Mucosa of gallbladder (tissue), 1 donor: ENCODE data around the gene SREBF1. TPM values are rescaled to one million over a fixed set of nuclear protein-coding genes. Genes with fewer than 3 reads are reported as not detected.
A peak's percentile ranks its signal among the peaks of the same experiment; 100 is the strongest.

Source experiments
- DNase-seq: peaks from one replicate; pipeline ENCODE4 v3.0.0-alpha.2; 2020; ENCODE audit warnings: low spot score
- total RNA-seq: library from RNA; stranded (reverse); gene quantifications from one replicate; pipeline ENCODE4 v1.2.1, GENCODE V29; 2021
- donor health status: DM: no; HTN: no; CAD: no.

The SREBF1 gene
- total RNA-seq, 1 donor from 2014 or later = 129 TPM

- peak; percentile 71 for DNase-seq
Observed at GRCh38 chr17:17859909-17860765, 23.4 kb upstream of the SREBF1 start.

DNA sequence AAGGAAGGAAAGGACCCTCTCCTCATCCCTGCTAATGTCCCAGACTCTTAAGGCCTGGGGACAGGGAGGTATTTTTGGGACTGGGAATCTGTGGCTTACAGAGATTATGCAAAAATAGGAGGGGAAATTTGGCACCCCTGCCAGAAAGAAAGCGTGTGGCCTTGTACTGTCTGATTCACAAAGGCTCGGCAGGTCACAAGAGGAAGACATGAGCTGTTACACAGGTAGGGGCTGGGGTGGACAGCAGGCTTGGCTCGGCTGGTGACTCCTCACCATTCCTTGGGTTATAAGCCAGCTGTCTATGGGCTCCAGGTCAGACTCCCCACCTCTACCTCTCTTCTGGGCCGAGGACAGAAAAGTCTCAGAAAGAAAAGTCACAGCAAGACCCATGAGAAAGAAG, 20.7 kb upstream of the SREBF1 start:
- DNase-seq = no peak

GRCh38 chr17:17856386-17856785, 19.6 kb upstream of the SREBF1 start:
- DNase-seq = no peak

DNA sequence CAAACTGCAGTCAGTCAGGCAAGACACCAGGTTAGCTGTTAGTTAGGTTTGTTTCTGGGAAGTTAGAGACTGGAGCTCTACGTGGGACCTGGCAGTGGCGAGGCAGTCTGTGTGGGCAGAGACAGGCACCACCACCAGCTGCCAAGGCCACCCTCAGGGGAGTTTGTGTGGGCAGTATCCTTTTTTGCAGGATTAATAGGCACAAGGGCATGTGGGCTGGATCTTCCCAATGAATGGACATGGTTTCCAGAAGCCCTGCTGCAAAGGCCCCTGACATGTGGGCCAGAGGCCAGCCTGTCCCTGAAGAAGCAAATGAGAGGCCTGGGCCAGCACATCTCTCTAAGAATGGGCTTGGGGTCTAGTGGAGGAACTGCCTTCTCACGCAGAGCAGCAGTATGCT, 19.2 kb upstream of the SREBF1 start:
- DNase-seq = no peak

GRCh38 chr17:17853811-17854447, 17.1 kb upstream of the SREBF1 start:
- no peak for DNase-seq

GRCh38 chr17:17852930-17853329, 16.1 kb upstream of the SREBF1 start:
- DNase-seq = no peak

- no peak for DNase-seq
Observed at GRCh38 chr17:17851103-17852002, 14.6 kb upstream of the SREBF1 start.

DNA sequence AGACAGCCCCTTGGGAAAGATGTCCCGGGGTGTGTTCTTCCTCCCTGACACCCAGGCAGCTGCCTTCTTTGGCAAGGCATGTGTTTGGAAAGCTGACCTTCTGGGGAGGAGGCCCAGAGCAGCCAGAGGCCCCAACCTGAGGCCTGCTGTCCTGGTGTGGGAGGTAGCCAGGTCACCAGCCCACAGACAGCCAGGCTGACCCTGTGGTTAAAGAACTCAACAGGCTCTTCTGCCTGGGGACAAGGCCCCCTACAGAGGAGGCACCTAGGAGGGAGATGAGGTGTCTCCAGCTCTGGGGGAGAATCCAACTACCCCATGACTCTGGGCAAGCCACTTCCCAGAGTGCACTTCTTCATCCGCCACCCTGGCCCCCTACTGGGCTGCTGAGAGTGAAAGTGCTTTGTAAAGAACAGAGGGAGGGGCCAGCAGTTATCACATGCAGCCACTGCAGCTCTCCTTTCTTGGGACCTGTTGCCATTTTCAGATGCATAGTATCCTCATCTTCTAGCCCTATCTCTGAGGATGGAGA, 13.1 kb upstream of the SREBF1 start:
- peak; percentile 58 for DNase-seq

DNA sequence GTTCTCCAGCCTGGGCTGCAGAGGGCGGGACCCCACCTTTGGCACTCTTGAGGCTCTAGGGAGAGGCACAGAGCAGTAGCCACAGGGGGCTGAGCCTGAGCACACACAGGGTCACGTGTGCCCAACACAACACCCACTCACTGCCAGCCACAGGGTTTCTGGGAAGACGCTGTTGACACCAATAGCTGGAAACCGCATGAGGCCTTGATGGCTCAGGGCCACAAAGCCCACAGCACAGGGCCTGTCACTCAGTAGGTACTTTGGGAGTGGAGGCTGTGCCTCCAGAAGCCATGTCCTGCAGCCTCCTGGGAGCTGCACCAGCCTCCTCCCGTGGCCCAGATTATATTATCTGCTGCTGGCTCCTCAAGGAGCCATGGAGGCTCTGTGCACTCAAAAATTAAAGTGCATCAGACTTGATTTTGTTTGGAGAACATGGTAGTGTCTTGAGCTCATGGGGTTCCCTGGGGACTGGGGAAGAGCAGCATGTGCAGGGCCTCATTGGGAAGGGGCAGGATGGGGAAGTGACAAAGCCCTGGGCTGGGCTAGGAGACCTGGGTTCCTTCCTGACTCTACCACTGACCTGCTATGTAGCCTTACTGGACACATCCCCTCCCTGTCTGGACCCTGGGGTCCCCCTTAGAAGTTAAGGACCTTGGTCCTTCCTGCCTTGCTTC, 12.5 kb upstream of the SREBF1 start:
- peak; percentile 67 for DNase-seq

DNA sequence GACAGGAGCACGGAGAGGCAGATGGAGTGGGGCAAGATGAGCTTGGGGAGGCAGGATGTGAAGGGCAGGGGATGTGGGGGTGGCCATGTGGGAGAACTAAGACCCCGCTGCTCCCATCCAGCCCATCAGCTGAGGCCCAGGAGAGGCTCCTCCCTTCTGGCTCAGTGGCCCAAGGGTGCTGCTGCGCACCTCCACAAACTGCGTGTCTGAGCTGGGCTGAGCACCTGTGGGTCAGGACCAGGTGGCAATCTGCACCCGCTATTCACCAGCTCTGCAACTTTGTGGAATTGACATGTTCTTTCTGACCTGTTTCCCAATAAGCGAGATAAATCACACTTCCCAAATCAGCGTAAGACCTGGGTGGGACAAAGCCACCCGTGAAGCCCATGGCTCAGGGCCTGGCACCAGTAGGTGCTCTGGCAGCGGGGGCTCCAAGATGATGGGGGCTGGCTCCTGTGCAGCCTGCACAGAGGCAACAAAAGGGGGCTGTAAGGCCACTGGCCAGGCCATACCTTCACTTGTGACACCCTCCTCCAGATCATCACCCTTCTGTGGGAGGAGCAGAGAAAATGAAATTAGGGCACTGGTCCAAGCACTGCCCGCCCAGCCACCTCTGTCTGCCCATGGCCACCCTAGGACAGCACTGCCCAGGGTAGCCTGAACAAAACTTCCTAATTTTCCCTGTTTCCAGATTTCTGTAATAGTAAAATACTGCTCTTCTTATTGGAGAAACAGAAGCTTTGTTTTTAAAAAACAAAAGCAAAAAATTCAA, 11.7 kb upstream of the SREBF1 start:
- no peak for DNase-seq

GRCh38 chr17:17847726-17848125, 10.9 kb upstream of the SREBF1 start:
- DNase-seq = no peak

DNA sequence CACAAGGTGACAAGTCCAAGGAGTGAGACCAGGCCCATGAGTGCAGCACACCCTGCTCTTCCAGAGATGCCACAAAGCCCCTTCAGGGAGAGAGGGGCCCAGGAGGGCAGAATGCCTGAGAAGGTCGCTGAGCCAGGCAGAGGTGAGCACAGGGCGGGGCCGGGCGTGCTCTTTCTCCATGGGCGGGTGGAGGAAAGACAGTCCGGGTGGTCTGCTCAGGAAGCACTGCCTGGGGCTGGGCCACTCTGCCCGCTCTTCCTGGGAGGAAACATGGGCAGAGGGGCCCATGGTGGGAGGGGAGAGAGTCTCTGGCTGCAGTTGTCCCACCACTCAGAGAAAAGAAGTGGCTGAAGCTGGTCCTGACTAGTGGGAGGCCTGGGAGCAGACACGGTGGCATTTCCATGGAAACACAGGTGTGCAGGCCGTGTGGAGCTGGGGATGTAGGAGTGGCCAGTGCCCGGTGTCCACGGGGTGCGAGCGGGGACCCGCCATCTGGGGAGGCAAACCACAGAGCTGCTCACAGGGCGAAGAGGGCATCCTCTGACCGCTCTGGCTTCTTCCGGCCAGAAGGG, 10.4 kb upstream of the SREBF1 start:
- no peak for DNase-seq

DNA sequence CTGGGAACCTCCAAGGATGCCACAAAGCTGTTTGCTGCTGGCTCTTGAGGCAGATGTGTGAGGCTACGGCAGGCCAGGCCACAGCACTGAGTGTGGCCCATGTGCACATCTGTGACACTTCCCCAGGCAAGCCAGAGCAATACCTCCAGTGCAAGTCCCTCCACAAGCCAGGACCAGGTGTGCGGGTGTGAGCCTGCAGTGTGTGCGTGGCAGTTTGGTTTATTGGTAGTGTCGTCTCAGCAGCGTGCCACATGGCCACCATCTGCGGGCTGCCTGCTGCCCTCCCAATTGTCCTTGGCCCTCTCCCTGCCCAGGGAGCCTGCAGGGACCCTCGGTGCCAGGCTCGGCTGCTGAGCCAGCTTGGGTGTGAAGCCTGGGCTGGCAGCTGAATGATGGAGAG, 9.9 kb upstream of the SREBF1 start:
- no peak for DNase-seq

DNA sequence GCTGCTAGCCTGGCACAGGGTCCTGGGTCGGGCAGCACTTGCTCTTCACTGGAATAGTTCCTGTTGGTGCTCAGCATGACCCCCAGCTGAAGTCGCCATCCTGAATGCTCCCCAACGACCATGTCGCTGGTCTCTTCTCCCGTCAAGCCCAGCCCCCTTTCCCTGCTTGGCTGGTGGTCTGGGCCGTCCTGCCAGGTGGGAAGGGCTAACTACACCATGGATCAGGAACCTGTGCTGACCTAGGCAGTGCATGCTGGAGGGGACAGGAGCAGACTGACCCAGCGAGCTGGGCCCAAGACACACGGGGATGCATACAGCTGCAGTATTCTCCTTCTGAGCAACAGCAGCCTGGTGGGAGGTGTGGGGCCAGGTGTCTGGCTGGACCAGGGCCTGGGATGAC, 9.2 kb upstream of the SREBF1 start:
- no peak for DNase-seq

DNA sequence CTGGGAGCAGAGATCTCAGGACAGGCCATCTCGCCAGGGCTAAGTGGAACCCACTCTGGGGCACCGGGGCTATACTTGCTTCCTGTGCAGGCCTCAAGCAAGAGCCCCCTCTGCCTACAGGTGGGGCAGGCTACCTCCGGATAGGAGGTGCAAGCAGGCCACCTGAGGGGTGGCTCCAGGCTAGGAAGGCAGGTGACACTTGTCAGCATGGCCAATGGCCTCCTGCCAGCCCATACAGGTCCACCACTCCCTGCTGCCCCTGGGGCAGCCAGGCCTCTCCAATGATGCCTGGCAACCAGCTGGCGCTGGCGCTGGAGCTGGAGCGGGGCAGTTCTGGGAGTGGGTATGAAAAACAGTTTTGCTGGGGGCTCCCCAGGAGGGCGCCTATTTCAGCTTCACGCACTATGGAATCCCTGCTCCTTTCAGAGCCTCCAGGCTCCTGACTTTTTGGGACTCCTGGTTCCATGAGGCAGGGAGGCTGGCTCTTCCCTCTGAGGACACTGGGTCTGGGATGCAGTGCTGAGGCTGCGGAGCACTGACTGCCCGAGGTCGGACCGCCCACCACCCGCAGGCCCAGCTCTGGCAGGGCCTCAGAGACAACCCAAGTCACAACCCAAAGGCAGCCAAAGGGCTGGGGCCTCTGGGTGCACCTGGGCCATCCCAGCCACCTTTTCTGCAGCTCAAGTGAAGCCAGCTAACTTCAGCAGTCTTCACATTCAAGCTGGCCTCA, 8.4 kb upstream of the SREBF1 start:
- DNase-seq = no peak

- no peak for DNase-seq
Observed at GRCh38 chr17:17844500-17844899, 7.7 kb upstream of the SREBF1 start.

DNA sequence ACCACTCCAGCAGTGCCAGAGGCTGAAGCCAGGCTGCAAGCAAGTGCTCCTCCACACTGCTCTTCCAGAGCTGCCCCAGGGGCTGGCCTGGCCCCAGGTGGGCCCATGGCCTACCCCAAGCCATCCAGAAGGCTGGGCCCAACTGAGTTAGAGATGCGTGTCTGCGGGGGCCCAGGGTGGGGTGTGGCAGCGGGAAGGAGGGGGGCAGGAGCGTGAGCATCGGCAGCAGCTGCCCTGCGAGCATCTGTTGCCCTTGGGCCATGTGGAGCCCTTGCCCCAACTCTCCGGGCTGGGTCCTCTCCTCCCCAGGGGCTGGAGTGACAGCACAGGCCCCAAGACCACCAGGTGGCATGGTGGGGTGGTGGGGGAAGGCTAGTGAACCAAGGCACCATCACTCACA, 7.3 kb upstream of the SREBF1 start:
- DNase-seq = no peak

DNA sequence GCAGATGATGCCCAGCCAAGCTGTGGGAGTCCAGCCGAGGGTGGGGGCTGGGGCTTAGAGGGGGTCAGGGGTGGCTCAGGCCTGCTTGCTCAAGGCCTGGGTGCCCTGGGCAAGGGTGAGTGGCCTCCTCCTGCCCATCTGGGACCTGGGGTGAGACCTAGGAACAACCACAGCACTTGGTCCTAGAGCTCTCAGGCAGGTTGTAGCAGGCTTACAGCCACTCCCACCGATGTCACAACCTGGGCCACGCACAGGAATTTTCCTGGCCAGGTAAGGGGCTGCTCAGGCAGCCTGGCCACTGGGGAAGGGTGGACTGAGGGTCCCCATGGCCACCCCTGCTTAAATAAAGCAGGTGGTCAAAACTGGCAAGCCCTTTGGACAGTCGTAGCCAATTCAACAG, 6.3 kb upstream of the SREBF1 start:
- no peak for DNase-seq

- no peak for DNase-seq
Observed at GRCh38 chr17:17842111-17842876, 5.5 kb upstream of the SREBF1 start.
